ENCODE results near the gene FBXL14. TPM values are rescaled to one million over a fixed set of nuclear protein-coding genes. Genes with fewer than 3 reads are reported as not detected.
"Not testable (repeated sequence)": the region's sequence is repeated elsewhere in the genome, so short reads cannot be mapped to it uniquely, and the experiment has no call there.

FBXL14 gene
- total RNA-seq, 1 donor from 2014 or later, result 17.3 TPM

DNA sequence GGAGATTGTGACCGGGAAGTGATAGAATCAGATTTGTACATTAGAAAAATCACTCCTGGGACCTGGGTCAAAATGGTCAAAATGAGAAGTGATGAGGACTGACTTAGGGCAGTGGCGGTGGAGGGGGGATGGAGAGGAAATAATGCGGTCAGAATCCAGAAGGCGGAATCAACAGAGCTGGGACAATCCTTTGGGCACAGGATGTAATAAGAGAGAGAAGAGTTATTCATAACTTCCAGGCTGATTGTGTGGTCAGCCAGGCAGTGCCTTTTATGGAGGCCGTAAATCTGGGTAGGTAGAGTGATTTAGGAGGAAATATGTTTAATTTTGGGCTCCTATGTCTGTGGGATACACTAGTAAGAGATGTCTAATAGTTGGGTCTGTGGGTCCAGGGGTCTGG, 21.6 kb downstream of the FBXL14 start:
- DNase-seq (ENCODE audit: low read depth), result no peak

DNA sequence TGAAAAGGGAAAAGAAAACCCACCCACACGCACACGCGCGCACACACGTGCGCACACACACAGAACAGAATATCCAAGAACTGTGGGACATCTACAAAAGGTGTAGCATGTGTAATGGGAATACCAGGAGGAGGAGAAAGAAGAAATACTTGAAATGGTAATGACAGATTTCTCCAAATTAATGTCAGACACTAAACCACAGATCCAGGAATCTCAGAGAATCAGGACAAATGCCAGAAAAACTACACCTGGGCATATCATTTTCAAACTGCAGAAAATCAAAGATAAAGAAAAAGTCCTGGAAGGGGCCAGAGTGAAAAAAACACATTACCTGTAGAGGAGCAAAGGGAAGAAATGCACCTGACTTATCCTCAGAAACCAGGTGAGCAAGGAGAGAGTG, 26.5 kb downstream of the FBXL14 start:
- DNase-seq (ENCODE audit: low read depth), result no peak

DNA sequence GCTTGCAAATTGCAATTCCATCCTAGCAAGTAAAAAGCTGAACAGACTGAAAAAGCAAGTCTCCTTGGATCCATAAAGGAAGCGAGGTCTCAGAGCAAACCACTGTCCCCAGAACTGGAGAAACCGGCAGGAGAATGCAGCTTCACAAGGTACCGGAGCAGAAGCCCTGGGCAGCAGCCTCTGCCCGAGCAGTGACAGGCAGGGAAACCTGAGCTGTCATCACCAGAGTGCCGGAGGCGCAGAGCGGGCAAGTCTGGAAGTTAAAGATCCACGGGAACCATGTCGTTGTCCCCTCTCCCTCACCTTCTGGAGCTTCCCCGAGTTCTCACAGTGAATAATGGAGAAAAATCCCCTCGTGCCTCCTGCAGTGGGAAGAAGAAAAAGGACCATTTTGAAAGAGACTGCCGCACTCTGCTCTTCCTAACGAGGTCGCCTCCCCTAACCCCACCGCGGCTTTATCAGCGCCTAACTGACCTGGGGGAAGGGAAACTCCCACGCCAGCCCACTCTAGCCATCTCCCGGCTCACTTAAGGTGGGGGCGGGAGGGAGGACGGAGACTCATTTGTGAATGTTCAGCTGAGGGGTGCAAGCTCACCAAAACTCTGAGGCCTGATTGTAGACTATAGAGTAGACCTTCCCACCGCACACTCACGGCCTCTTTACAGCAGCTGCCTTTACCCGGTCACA, 27.8 kb downstream of the FBXL14 start:
- no peak for DNase-seq (ENCODE audit: low read depth)

DNA sequence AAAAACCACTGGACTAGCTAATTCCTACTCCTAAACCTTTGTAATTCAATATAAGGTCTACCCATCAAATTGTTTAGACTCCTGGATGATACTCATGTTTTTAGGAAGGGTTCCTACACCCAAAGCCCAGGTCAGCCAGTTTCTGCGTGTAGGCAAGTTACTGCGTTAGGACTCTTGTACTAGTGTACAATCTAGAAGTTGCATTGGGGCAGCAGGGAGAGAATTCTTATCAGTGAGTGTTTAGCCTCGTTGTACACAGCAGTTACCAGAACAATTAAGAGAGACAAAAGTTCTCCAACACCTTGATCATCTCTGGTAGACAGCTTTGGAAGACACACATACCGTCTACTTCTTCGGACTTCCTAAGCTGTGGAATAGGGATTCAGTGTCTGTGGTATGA, 29.2 kb downstream of the FBXL14 start:
- no peak for DNase-seq (ENCODE audit: low read depth)

DNA sequence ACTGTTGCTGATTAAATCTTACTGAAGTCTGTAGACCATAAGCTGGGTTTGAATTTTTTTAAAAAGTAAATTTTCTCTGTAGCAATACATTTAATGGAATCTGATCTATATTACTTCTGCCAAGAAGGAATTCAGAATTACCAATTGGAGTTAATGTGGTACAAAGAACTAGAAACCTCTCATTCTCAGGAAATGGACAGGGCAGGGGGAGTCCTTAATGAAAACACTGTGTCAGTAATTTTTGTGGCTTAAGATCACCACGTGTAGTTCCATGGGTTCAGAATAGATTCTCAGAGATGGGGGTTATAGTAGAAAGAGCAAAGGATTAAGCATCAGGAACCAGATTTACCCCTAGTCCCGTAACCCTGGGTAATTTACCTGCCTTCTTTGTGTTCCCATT, 30.3 kb downstream of the FBXL14 start:
- no peak for DNase-seq (ENCODE audit: low read depth)

DNA sequence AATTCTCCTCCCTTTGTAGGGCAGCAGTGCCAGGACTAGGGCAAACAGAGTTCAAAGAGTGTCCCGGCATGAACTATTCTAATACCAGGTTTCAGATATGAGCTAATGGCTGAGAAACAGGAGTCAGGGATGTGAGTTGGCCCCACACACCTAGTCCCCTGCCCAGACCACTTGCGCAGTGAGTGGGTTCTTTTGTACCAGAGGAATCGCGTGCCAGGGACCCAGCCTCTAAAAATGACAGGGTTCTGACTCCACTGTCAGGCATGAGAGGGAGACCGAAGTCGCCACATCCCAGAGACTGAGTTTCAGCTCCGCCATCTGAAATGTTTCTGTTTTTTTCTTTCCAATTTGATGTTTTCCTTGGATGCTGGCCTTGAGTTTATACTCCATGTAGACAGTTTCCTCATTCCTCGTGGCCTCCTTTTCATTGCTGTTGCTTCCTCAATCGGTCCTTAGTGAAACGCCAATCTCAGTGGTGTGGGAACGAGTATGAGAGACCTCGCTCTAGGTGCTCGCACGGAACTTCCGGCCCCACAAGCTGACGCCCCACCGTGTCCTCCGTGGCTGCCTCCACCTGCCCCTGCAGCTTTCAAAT, 31.5 kb downstream of the FBXL14 start:
- no peak for DNase-seq (ENCODE audit: low read depth)

DNA sequence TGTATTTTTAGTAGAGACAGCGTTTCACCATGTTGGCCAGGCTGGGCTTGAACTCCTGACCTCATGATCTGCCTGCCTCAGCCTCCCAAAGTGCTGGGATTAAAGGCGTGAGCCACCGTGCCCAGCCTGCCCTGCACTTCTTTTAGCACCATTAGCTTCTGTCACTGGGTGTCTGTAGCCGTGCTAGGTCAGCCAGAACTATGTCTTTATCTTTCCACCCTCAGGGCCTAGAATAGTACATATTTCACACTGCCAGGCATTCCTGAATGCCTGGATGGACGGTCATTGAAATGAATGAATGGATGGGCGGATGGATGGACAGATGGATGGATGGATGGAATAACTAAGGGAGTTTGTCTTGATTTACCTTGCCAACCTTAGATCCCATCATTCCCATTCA, 33.7 kb downstream of the FBXL14 start:
- DNase-seq (ENCODE audit: low read depth), result no peak

DNA sequence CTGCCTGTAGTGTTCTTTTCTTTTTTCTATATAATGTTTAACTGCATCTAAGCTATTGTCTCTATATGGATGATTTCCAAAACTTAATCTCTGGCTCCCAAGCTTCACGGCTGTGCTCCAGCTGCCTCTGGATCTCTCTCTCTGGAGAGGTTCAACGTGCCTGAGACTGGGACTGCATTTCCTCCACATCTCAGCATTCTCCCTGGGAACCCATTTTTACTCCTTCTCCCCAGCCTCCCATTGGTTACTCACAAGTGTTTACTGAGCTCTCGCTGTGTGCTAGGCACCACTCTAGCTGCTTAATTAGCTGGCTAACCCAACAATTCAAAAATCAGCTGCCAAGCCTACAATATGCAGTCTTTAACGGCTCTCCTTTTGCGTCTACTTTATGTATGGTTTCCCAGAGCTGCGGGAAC, 34.7 kb downstream of the FBXL14 start:
- DNase-seq (ENCODE audit: low read depth), result no peak

DNA sequence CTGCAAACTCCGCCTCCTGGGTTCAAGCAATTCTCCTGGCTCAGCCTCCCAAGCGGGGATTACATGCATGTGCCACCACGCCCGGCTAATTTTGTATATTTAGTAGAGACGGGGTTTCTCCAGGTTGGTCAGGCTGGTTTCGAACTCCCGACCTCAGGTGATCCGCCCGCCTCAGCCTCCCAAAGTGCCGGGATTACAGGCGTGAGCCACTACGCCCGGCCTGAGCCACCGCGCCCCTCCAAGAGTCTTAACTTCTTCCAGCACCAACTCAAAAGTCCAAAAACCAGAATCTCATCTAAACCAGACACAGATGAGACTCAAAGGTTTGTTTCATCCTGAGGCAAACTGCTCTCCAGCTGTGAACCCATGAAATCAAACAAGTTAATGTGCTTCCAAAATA, 36.3 kb downstream of the FBXL14 start:
- DNase-seq (ENCODE audit: low read depth), result not testable (repeated sequence)

DNA sequence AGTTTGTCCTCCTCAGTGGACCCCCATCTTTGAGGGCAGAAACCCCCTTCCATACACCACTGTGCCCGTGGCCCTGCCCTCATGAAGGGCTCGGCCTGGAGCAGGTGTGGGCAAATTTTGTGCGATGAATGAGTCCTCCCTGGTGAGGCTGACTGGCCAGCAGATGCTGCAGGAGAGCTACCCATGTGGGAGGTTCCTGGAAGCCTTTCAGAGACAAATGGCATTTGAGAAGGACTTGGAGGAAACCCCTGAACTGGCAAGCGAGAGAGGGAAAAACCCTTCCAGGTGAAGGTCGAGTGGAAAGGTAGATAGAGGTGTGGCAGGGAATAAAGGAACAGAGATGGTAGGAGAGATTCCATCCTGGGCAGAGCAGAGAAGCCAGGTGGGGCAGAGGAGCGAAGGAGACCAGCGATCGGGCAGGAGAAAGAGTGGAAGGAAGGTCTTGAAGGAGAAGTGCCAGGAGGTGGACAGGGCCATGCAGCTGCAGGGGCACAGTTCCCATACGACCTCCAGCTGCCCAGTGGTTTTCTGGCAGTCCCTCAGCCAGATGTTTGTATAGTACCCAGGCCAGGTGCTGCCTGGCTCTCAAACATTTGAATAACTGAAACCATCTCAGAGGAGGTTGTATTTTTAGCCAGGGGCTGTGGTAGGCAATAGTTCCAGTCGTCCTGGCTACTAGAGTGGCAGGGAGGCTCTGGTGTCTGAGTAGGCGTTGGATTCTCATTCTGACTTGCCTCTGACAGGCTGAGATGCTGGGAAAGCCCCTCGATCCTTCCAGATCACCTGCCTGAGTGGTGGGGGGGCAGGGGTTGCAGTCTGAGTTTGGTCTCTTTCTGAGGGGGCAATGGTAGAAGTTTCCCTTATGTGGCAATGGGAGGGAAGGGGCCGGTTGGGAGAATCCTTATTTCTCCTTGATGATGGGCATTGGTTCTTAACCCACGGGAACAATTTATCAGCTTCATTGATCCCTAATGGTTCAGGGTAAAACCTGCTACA, 40.1 kb downstream of the FBXL14 start:
- no peak for DNase-seq (ENCODE audit: low read depth)

DNA sequence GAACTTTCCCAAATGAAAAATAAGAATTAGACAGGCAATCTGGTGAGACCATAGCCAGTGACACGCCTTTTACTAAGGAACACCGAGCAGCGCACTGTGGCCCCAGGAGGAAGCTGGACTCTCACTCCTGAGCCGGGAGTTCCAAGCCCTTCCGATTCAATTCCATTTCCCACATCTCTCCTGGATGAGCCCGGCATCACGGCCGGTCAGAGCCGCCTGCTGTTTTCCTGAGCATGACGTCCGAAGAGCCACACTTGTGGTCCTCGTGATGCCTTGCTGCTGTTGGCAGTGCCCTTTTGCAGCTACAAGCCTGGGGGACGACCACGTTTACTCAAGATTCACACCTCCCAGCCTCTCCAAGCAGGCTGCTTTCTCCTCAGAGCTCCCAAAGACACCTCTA, 40.8 kb downstream of the FBXL14 start:
- no peak for DNase-seq (ENCODE audit: low read depth)

DNA sequence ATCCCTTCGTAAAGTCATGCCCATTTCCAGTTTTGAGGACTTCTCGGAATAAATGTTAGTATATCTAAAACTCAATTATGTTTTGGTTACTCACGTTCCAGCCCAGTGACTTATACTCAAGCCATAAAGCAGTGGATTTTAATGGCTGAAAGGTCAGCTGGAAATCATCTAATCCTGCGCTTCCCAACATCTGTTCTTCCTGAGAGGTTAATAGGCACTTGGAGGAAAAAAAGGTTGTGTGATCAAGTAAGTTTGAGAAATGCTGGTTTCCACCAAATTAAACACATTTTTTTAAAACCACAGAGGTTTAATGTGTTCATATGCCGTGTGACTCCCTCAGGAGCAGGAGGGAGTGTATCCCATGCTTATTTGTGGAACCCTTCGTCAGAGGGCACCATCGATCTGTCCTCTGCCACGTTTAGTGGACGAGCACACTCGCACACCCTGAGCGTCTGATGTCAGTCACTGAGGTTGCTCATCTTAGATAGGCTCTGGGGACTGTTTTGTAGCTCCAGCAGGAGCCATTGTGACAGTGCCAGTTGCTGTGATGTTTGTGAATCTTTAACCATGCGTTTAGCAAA, 41.4 kb downstream of the FBXL14 start:
- peak; percentile 33 for DNase-seq (ENCODE audit: low read depth)

DNA sequence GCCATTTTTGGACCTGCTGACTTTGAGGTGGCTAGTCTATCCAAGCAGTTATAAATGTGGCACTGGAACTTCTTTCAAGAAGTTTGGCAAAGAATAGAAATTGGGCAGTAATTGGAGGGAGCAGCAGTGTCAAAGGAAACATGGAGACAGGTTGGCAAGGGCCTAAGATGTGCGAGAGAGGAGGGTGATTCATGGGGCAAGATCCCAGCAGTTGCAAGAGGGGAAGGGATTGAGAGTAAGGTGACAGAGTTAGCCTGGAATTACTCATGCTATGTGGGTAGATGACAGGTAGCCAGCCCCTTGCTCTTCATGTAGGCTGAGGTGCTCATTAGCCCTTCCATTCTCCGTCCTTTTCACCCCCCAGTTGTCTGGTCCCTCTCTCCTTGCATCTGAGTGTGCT, 42.2 kb downstream of the FBXL14 start:
- DNase-seq (ENCODE audit: low read depth), result no peak

DNA sequence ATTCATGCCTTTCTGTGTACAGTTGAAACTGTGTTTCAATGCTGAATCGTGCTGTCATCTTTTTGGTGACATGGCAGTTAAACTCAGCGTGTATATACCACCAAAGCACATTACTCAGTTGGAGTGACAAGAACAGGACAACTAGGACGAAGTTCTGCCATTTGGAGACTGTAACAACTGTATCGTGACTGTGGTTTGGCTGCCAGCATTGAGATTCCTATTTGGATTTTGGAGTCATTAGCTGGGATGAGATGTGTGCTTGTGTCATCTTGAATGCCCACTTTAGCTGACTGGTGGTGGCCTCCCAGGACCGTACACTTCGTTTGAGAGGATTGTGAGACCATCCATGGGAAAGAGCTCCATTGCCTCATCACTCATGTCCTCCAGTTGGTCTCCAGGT, 42.9 kb downstream of the FBXL14 start:
- no peak for DNase-seq (ENCODE audit: low read depth)

DNA sequence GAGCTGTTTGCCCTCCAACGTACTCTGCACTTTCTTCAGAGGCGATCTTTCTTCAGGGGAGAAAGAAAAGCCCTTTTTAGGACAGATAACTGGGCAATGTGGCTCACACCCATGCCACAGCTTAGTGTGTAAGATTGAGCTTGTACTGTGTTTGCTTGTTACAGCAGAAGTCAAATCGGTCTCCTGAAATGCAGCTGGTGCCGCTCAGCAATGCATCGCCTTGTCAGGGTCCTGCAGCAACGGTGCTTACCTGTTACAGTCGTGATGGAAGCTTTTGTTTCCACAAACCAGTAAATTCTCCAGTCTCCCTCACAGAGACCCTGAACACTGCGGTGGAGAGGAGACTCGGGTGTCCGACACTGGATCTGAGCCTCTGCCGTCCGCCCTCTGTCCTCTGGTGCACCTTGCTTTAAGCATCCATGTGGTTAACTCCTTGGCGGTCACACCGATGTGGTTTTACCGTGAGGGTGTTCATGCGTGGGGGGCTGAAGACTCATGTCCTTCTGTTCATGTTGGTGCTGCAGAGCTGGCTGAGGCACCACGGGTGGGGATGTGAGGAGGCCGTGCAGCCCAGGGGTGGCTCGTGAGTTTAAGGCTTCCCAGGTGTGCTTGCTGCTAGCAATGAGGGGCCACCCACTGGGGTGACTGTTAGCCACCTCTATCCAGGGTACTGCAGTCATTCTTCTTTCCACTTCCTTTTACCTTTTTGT, 47.3 kb downstream of the FBXL14 start:
- no peak for DNase-seq (ENCODE audit: low read depth)

DNA sequence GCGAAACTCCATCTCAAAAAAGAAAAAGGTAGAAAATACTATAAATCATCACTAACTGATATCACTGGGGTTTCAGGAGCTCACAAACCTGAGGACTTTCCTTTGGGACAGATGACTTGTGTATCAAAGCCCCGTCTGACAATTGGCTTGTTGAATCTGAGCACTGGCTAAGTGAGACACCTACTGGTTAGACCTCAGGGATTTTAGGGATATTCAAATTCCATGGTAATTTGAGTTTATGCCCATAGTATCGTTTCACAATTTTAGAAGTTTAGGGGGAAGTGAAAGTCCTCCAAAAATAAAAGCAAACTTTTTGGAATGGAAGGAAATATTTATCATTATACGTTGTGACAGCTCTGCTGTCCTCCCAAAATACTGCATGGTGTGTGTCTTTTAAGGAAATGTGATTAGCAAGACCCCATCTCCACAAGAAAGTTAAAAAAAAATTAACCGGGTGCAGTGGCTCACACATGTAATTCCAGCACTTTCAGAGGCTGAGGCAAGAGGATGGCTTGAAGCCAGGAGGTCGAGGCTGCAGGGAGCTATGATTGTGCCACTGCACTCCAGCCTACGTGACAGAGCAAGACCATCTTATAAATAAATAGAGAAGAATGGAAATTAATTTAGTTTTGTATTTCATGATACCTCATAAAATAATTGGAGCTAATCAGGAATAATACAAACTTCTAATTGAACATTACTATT, 49.2 kb downstream of the FBXL14 start:
- DNase-seq (ENCODE audit: low read depth), result no peak

DNA sequence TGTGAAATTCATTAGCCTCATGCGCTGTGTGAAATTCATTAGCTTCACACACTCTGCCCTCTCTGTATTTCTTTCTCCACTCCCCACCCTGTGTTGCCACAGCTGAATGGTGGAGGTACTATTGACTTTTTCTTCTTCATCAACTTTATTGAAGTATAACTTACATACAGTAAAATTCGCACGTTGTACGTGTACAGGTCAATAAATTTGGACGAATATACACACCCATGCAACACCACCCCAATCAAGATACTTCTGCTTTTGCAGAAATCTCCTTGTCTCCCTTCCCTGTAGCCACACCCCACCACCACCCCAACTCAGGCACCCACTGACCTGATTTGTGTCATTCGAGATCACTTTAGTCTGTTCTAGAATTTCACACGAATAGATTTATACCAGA, 51.8 kb downstream of the FBXL14 start:
- no peak for DNase-seq (ENCODE audit: low read depth)

DNA sequence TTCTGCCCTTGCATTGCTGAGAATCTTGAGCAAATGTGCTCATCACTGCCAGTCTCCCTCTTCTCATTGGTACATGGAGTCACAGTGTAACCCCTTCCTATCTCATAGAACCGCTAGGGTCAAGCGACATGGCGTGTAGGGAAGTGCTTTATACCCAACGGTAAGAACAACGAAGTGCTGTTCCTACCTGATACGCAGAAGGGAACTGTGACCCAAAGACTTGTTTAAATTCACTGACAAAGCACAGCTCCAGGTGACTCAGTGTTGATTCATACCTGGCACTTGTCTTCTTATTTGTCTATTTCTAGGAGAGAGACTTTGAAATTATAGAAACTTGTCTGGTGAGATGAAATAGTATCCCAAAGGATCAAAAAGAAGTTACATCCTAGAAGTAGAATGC, 53.7 kb downstream of the FBXL14 start:
- peak; percentile 60 for DNase-seq (ENCODE audit: low read depth)

DNA sequence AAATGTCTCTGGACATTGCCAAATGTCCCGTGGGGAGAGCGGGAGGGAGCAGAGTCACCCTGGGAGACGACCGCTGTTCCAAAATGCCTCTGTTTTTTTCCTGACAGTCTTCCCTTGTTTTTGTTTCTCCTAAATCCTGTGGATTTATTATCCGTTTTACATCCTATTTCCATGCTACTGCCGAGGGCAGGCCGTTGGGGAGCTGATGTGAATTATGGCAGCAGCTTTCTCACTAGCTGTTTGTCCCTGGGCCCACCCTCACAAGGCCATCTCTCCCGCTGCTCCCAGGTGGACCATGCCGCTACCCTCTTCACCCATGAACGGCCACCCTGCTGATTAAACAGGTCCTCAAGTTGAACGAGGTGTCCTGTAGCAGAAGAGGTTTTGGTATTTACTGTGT, 55.2 kb downstream of the FBXL14 start:
- DNase-seq (ENCODE audit: low read depth), result no peak

DNA sequence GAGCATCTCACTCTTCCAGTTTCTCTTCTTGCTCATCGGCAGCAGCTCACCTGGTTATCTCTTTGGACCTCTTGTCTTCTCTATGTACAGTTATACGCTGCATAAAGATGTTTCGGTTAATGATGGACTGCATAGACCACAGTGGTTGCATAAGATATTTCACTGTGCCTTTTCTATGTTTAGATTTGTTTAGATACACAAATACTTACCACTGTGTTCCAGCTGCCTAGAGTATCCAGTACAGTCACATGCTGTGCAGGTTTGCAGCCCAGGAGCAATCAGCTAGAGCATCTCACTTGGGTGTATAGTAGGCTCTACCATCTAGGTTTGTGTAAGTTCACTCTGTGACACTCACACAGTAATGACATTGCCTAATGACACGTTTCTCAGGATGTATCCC, 57.6 kb downstream of the FBXL14 start:
- no peak for DNase-seq (ENCODE audit: low read depth)

DNA sequence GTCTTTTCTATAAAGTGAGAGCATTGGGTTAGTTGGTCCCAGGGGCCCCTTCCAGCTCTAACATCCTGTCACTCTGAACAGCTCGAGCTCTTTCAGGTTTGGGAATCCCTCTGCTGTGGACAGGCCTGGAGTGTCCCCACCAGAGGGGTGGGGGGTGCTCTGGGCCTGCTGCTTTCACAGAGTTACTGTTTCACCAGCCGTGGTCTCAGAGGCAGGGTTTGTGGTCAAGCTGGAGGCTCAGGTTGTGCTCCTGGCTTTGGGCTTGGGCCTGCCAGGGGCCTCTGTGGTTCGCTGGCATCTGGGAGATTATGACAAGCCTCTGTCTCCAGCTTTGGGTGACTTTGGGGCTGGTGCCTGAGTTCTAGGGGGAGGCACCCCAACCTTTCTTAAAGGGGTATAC, 59.6 kb downstream of the FBXL14 start:
- peak; percentile 52 for DNase-seq (ENCODE audit: low read depth)

All from renal cortical epithelial cell (primary cell).